Measurements from ENCODE around the gene CHERP.

Gene CHERP

DNA sequence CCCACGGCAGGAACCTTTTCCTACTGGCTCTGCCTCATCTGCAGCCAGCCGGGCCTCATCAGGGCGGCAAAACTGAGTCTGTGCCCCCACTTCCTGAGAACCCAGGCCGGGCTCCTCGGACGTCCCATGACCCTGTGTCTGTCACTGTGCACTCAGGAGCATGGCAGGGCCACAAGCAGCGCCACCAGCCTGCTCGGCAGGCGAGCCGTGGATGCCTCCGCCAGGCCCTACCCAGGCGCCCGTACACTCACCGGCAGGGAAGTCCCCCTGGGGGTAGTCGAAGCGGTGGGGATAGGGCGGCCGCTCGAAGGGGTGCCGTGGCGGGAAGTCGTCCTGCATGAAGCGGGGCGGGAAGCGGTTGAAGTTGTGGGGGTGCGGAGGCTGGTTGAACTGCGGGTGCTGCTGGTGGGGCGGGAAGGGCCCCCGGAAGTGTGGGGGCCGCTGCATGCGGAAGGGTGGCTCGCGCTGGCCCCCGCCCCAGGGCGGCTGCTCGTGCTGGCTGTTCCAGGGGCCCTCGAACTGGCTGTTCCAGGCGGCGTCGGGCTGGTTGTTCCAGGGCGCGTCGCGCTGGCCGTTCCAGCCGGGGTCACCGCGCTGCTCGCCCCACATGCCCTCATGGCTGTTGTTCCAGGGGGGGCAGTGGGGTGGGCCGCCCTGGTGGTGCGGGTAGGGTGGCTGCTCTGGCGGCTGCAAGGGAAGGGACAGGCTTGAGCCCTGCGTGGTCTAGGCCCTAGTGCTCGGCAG lies 17.1 kb downstream of the CHERP start:
- no peak for TF ChIP-seq GATA3 (IDR thresholded peaks at IDR 0.05; ENCODE audit: low read depth, low read length)
- no peak for TF ChIP-seq GATA2 (IDR thresholded peaks at IDR 0.05; ENCODE audit: low read depth, low read length)

DNA sequence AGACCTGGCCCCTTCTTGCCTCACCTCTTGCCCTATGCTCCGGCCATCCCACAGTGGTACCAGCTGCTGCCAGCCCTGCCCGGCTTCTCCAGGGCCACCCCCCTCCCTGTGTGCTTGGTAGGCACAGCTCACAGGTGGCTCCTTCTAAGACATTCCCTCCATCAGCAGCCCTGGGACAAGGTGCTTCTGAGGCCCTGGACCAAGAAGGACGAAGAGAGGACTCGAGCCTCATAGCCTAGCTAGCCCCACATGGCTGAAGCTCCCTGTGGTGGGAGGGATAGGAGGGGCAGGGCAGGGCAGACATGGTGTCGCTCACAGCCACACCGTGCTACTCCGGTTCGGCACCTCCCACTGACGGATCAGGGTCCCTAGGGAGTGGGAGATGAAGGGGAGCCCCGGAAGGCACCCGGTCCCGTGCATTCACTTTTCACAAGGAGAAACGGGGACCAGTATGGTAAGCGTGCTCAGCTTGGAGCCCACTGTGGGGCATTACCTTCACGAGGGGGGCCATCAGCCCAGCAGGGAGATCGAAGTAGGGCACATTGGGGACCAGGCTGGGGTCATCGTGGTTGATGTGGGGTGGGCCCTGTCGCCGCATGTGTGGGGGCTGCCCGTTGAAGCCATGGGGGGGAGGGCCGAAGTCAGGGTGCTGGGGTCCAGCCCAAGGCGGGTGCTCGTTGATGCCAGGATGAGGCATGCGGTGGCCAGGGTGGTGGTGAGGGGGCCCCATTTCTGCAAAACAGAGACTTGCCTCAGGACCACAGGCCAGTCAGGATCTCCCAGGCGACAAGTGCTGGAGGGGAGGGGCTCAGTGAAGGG lies 19.5 kb downstream of the CHERP start:
- TF ChIP-seq GATA3 (IDR thresholded peaks at IDR 0.05; ENCODE audit: low read depth, low read length) (no peak), GATA2 (IDR thresholded peaks at IDR 0.05; ENCODE audit: low read depth, low read length) (no peak)

- no peak for TF ChIP-seq GATA3 (IDR thresholded peaks at IDR 0.05; ENCODE audit: low read depth, low read length)
- TF ChIP-seq GATA2 (IDR thresholded peaks at IDR 0.05; ENCODE audit: low read depth, low read length): no peak
These were observed 20.4 kb downstream of the CHERP start for GRCh38 chr19:16521715-16522289.

DNA sequence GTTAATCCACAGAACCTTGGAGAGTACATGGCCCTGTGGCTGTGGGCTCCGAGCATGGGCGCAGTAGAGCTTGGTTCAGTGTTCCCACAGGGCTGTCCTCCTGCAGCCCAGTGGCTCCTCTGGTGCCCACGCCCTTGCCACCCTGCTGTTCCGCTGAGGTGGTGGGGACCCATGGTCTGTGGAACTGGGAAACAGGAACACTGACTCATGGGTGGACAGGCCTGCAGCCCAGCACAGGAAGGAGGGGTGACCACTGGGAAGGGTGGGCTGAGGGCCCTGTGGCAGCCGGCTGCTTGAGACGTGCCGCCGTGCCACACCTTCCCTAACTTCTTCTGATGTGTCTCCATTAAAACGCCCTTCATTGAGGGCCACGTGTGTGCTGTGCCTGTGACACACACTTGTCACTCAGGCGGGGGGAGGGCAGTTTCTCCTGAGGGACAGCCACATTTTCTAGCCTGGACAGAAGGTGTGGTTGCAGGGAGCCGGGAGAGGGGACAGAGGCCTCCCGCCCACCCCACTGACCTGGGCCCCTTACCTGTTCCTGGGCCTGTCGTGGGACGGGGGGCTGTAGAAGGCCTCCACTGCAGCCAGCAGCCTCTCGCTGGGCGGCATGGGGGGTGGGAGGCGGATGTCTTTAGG lies 21.1 kb downstream of the CHERP start:
- TF ChIP-seq GATA2 (IDR thresholded peaks at IDR 0.05; ENCODE audit: low read depth, low read length) (no peak), GATA3 (IDR thresholded peaks at IDR 0.05; ENCODE audit: low read depth, low read length) (no peak)

DNA sequence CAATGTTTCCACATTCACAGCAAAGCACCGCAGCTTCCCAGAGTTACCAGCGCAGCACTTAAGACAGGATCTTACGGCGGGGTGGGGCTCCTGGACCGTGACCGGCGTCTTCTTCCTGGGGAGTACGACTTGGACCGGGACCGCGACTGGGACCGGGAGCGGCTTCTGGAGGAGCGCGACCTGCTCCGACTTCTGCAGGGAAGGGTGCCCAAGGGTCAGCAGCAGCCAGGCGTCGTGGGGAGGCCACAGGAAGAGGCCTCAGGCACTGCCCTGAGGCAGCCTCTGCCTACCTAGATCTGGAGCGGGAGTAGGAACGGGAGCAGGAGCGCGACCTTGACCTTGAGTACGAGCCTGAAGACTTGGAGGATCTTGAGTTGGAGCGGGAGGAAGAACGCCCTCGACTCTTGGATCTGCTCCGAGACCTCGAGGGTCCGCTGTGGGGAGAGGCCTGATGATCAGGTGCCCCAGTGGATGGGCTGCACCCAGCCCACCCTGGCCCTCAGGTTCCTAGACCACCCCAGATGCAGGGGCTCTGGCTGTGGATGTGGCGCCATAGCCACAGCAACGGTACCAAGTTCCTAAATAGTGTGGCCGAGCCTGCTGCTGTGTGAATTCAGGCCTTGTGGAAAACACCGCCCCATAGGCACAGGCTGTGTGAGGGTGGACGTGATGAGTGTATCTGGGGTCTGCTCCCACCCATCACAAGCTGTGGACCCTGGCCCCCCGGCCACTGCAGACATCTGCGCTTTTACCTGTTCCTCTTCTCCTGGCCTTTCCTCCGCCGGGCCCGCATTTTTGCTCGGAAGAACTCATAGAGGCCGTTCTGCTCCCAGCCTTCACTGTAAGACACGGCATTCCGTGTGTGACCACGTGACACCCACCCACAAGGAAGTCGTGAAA lies 21.9 kb downstream of the CHERP start:
- no peak for TF ChIP-seq GATA2 (IDR thresholded peaks at IDR 0.05; ENCODE audit: low read depth, low read length)

DNA sequence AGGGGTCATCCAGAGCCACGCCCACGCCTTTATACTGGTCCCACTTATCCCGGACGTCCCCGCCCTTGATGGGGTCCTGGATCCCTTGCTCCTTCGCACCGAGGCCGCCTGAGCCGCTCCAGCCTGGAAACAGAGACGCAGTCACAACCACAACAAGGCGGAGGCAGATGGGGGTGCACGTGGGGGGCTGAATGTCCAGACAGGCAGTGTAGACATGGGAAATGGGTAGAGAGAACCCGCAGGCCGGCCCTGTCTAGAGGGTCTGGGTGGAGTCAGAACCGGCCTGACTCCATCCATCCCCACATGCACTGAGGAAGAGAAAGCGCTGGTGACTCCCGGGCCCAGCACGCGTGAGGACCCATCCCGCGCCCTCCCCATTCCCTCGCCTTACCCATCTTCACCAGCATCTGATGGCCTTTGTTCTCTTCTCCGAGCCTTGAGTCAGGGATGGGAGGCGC lies 23.0 kb downstream of the CHERP start:
- no peak for TF ChIP-seq GATA2 (IDR thresholded peaks at IDR 0.05; ENCODE audit: low read depth, low read length)
- TF ChIP-seq GATA3 (IDR thresholded peaks at IDR 0.05; ENCODE audit: low read depth, low read length): no peak

DNA sequence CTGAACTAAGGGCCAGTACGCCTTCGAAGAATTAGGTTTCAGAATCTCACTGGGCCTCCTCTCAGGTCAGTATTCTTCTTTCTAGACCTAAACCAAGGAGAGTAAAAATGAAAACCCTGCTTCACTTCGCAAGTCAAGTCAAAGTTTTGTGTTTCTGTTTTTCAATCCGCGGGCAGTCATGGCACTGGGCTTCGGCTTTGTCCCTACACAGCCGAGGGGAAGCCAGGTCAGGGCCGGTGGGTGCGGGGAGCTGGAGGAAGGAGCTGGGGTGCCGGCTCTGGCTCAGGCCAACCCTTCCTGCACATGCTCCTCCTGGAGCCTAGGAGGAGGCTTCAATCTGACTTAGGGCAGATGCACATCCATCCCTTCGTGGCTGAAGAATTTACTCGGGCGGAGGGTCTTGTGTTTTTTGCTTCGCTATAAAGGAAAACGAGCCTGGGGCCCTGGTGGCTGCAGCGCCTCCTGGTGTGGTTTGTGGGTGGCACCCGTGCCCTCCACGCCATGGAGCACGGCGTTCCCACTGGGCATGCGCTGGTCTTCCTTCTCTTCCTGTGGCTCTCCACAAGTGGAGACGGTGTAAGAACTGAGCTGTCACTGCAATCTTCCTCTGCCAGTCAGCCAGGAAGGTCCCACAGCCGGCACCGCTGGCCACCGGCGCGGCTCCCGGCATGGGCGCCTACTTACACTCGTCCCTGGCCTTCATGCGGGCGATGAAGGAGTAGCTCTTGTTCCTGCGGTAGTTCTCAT lies 23.6 kb downstream of the CHERP start:
- no peak for TF ChIP-seq GATA3 (IDR thresholded peaks at IDR 0.05; ENCODE audit: low read depth, low read length)
- TF ChIP-seq GATA2 (IDR thresholded peaks at IDR 0.05; ENCODE audit: low read depth, low read length): no peak

DNA sequence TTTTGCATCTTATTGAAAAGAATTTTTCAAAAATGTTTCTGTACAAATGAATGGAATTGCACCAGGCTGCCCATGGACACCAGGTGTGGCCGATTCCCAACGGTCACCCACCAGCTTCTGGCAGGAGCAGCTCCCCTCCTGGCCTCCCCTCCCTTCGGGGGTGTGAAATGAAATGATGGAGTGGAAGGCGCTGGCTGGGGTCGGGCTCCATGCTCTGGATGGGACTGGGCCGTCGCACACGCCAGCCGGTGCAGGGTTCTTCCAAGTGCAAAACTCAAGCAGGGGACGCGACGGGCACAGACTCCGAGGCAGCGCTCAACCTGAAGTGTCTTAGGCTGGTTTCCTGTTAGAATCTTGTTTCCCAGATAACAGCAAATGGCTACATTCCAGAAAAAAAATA lies 24.2 kb downstream of the CHERP start:
- TF ChIP-seq GATA3 (IDR thresholded peaks at IDR 0.05; ENCODE audit: low read depth, low read length) (no peak), GATA2 (IDR thresholded peaks at IDR 0.05; ENCODE audit: low read depth, low read length) (no peak)

DNA sequence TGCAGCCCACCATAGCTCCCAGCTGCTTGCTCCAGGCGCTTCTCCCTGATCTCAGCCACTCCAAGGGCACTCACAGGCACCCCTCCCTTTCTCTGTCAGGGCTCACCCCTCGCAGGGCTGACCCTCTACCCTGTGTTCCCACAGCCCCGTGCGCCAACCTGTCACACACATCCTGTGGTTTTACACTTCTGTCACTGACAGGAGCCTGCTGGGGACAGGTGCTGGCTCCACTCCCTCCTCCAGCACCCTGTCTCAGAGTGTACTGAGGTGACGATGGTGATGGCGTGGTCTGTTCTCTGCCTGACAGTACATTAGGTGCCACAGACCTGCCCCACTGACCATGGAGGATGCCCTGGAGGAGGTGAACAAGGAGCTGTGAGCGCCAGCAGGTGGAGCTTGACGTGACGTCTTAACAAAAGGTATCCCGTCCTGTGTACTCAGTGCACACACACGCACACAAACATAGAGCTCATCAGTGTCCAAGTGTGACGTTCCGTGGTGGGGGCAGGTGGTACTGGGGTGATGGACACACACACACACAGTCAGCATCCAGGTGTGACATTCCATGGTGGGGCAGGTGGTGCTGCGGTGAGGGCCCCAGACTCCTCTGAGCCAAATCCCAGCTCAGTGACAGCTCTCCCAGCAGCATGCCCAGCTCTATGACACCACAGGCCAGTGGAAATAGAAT lies 25.2 kb downstream of the CHERP start:
- TF ChIP-seq GATA3 (IDR thresholded peaks at IDR 0.05; ENCODE audit: low read depth, low read length) (no peak), GATA2 (IDR thresholded peaks at IDR 0.05; ENCODE audit: low read depth, low read length) (no peak)

- TF ChIP-seq GATA3 (IDR thresholded peaks at IDR 0.05; ENCODE audit: low read depth, low read length) (no peak), GATA2 (IDR thresholded peaks at IDR 0.05; ENCODE audit: low read depth, low read length) (no peak)
These were observed 25.9 kb downstream of the CHERP start for GRCh38 chr19:16516381-16516780.

DNA sequence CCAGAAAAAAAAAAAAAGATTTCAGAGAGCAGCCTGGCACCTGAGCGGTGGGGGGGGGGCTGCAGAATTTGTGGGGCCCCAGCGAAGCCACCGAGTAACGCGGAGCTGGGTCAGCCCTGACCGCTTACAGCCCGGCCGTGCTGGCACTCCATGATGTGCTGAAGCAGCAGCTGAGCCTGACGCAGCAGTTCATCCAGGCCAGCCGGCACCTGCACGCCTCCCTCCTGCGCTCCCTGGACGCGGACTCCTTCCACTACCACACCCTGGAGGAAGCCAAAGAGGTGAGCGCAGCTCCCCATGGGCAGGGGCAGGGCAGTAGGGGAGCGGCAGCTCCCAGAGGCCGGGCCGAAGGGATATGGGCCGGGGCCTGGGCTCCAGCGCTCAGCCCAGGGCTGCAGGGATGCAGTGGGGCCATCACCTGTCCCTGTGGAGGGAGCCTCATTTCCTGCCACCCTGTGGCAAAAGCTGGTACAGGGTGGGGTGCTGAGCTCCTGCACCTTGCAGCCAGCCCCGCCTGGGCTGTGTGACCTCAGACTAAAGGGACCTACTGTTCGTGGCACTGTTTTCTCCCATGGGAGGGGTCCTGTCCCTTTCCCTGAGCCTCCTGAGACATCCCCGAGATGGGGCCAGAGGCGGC lies 27.7 kb downstream of the CHERP start:
- TF ChIP-seq GATA3 (IDR thresholded peaks at IDR 0.05; ENCODE audit: low read depth, low read length) (no peak), GATA2 (IDR thresholded peaks at IDR 0.05; ENCODE audit: low read depth, low read length) (no peak)

Data from SH-SY5Y (cell line).